DOHH2 (cell line): ENCODE data around the gene MACROD1.

Source experiments
- EZH2phosphoT487 ChIP-seq: fragments of 200-600 bp; sonication (generic); IDR thresholded peaks from 2 replicates; pipeline ENCODE4 v1.6.1; 2017; ENCODE audit warnings: borderline replicate concordance, mild to moderate bottlenecking, antibody characterized with exemption, low read length, moderate library complexity, mixed read lengths
- TF ChIP-seq, protein P1 (sequence below): fragments of 200-600 bp; sonication (generic); IDR thresholded peaks from one replicate; pipeline ENCODE4 v1.5.1; 2014; ENCODE audit warnings: antibody characterized with exemption, mild to moderate bottlenecking, low read depth, low read length; ENCODE audit not compliant: poor library complexity, severe bottlenecking

DNA sequence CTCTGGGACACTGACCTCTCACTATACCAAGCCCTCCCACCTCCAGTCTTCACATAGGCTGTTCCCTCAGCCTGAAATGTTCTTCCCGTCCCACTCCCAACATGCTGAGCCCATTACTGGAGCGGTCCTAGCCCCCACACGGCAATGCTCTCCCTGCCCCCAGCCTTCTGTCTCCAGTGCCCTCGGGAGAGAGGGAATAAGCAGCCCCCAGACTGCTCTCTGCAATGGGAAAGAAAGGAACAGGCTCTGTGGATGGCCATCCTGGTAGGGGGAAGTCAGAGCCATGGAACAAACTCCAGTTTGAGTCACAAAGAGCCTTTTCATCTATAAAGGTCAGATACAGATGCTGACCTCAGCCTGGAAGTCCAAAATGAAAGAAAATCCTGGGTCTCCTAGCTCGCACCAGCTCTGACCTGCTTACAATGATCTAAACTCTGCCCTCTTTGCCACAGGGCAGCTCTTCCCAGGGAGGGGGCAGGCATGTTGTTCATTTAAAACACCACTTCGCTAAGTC is 67.5 kb downstream of the MACROD1 start:
- TF ChIP-seq, protein P1, sequence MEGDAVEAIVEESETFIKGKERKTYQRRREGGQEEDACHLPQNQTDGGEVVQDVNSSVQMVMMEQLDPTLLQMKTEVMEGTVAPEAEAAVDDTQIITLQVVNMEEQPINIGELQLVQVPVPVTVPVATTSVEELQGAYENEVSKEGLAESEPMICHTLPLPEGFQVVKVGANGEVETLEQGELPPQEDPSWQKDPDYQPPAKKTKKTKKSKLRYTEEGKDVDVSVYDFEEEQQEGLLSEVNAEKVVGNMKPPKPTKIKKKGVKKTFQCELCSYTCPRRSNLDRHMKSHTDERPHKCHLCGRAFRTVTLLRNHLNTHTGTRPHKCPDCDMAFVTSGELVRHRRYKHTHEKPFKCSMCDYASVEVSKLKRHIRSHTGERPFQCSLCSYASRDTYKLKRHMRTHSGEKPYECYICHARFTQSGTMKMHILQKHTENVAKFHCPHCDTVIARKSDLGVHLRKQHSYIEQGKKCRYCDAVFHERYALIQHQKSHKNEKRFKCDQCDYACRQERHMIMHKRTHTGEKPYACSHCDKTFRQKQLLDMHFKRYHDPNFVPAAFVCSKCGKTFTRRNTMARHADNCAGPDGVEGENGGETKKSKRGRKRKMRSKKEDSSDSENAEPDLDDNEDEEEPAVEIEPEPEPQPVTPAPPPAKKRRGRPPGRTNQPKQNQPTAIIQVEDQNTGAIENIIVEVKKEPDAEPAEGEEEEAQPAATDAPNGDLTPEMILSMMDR, result no peak
- no peak for TF ChIP-seq EZH2phosphoT487
